K562 treated with DMSO at 1 percent for 12 hours (cell line): ENCODE results near the gene INO80C. TPM values are rescaled to one million over a fixed set of nuclear protein-coding genes. Genes with fewer than 3 reads are reported as not detected.

ENCODE experiments used
- total RNA-seq: library from RNA; unstranded; fragments of 300-600 nt; gene quantifications from 2 replicates; pipeline ENCODE4 v1.2.3, GENCODE V29; 2022; ENCODE audit not compliant: insufficient read depth

The INO80C gene
- 41.1 and 48.9 TPM in 2 replicates for total RNA-seq

GRCh38 chr18:35497370-35498197 lies at the start of gene INO80C:
TSS of gene INO80C (minus strand) at chr18:35497960. CDS start at chr18:35497874, 86 bp downstream.

Other genes starting within 250 kb of the INO80C start
- gene ZSCAN30, start 207.7 kb downstream of the INO80C start, total RNA-seq = 2.6 and 13.3 TPM in 2 replicates
- 13.1 and 45.2 TPM in 2 replicates for gene ZNF24, start 153.5 kb downstream of the INO80C start, total RNA-seq
- gene ZNF396, start 120.6 kb downstream of the INO80C start, total RNA-seq = 0.97 and 2.3 TPM in 2 replicates
- 12.4 and 37.3 TPM in 2 replicates for gene GALNT1, start 83.8 kb upstream of the INO80C start, total RNA-seq